A549 (cell line): ENCODE measurements around the gene PRKN. TPM values are rescaled to one million over a fixed set of nuclear protein-coding genes. Genes with fewer than 3 reads are reported as not detected.

Experiments used
- ATAC-seq, 2 experiments: fragments of 200-7000 bp in 1 of 2; fragments of >200 bp in 1 of 2; cut with Nextera tagmentation in 1 of 2; cut with Tn5 transposase in 1 of 2; 3 replicates each; pipeline versions ENCODE4 v1.8.0 to v1.9.1; 2018 to 2020; ENCODE audit warnings: mild to moderate bottlenecking in 1 of 2, moderate library complexity in 1 of 2
- CTCF ChIA-PET: fragments of 300-600 bp; sonication (Branson Sonifier 250); formaldehyde crosslinking; extraction: SDS; loops from one replicate; lab custom pipeline; 2021; ENCODE audit warnings: antibody characterized with exemption, inconsistent platforms; lab: Yijun Ruan, JAX
- POLR2A ChIA-PET: fragments of 350-600 bp; formaldehyde crosslinking; extraction: SDS; loops from one replicate; lab custom pipeline; 2021; ENCODE audit warnings: antibody characterized with exemption, inconsistent platforms; lab: Yijun Ruan, JAX
- DNase-seq, 2 experiments: peaks; one replicate each; pipeline versions ENCODE4 v3.0.0 to v3.0.0-alpha.2; 2011 to 2016; ENCODE audit warnings: low read depth in 1 of 2, low spot score in 1 of 2
- FAIRE-seq: peaks from 2 replicates; lab custom pipeline; 2011; peaks lifted over from hg19 to GRCh38; lab: Jason Lieb, UNC
- H3K27ac ChIP-seq, 2 experiments: fragments of >200 bp; sonication (Bioruptor Twin); formaldehyde crosslinking; 3 replicates each; pipeline ENCODE4 v1.5.1; 2016 to 2017
- H3K4me1 ChIP-seq: fragments of >200 bp; sonication (Bioruptor Twin); formaldehyde crosslinking; 3 replicates; pipeline ENCODE4 v1.6.1; 2016
- H3K4me2 ChIP-seq: fragments of >200 bp; sonication (Bioruptor Twin); formaldehyde crosslinking; 3 replicates; pipeline ENCODE4 v1.6.1; 2016
- H3K4me3 ChIP-seq: fragments of >200 bp; sonication (Bioruptor Twin); formaldehyde crosslinking; 3 replicates; pipeline ENCODE4 v1.5.1; 2016
- H3K9me3 ChIP-seq: fragments of >200 bp; sonication (Bioruptor Twin); formaldehyde crosslinking; 3 replicates; pipeline ENCODE4 v1.6.1; 2016
- CBX8 ChIP-seq: fragments of 200-600 bp; sonication (generic); IDR thresholded peaks from 2 replicates; pipeline ENCODE4 v1.6.1; 2016
- CHD4 ChIP-seq: fragments of 200-600 bp; sonication (generic); IDR thresholded peaks from 2 replicates; pipeline ENCODE4 v1.6.1; 2016; ENCODE audit warnings: antibody characterized with exemption, mild to moderate bottlenecking, borderline replicate concordance
- EHF ChIP-seq: fragments of 250-450 bp; sonication (Bioruptor Pico); IDR thresholded peaks from 2 replicates; pipeline ENCODE4 v1.5.0; 2020; ENCODE audit warnings: mild to moderate bottlenecking
- ELK1 ChIP-seq: fragments of 150-350 bp; IDR thresholded peaks from 2 replicates; pipeline ENCODE4 v1.6.1; 2014; ENCODE audit warnings: low read depth, mild to moderate bottlenecking, low read length
- HES2 ChIP-seq: fragments of >200 bp; sonication (Bioruptor Twin); formaldehyde crosslinking; IDR thresholded peaks from 2 replicates; pipeline ENCODE4 v1.6.1; 2016
- JUNB ChIP-seq: fragments of >200 bp; sonication (Bioruptor Twin); formaldehyde crosslinking; IDR thresholded peaks from 2 replicates; pipeline ENCODE4 v1.6.1; 2016
- MAZ ChIP-seq: fragments of 150-350 bp; IDR thresholded peaks from 2 replicates; pipeline ENCODE4 v1.6.1; 2014; ENCODE audit warnings: antibody characterized with exemption, low read depth, low read length, borderline replicate concordance
- MYC ChIP-seq: IDR thresholded peaks from 2 replicates; pipeline ENCODE4 v1.6.1; 2012; ENCODE audit warnings: mild to moderate bottlenecking, inconsistent platforms, low read length, improper control_type of control experiment, borderline replicate concordance
- POLR2A ChIP-seq: IDR thresholded peaks from 2 replicates; pipeline ENCODE4 v1.6.1; 2012; ENCODE audit warnings: mild to moderate bottlenecking, low read length
- POLR2AphosphoS2 ChIP-seq: conservative IDR thresholded peaks from 2 replicates; pipeline ENCODE4 v1.6.1; 2012; ENCODE audit warnings: low read length, improper control_type of control experiment, inconsistent platforms
- RAD21 ChIP-seq, 2 experiments: fragments of >200 bp in 1 of 2; sonication (Bioruptor Twin) in 1 of 2; formaldehyde crosslinking in 1 of 2; IDR thresholded peaks in 1 of 2; conservative IDR thresholded peaks in 1 of 2; 2 replicates in 1 of 2; 3 replicates in 1 of 2; pipeline ENCODE4 v1.6.1; 2012 to 2018; ENCODE audit warnings: inconsistent platforms in 1 of 2
- RARB ChIP-seq: fragments of 250-450 bp; sonication (Bioruptor Pico); IDR thresholded peaks from 2 replicates; pipeline ENCODE4 v1.8.0; 2021; ENCODE audit warnings: mild to moderate bottlenecking, moderate library complexity
- TFCP2L1 ChIP-seq: fragments of 250-450 bp; sonication (Bioruptor Pico); IDR thresholded peaks from 2 replicates; pipeline ENCODE4 v1.5.0; 2021; ENCODE audit warnings: mild to moderate bottlenecking
- USF2 ChIP-seq: fragments of 450-650 bp; IDR thresholded peaks from 2 replicates; pipeline ENCODE4 v1.6.1; 2014; ENCODE audit warnings: antibody characterized with exemption
- ZC3H11A ChIP-seq: fragments of 450-650 bp; IDR thresholded peaks from 2 replicates; pipeline ENCODE4 v1.6.1; 2014; ENCODE audit warnings: antibody characterized with exemption, mild to moderate bottlenecking
- ZFP36 ChIP-seq: fragments of 450-650 bp; IDR thresholded peaks from 2 replicates; pipeline ENCODE4 v1.6.1; 2014; ENCODE audit warnings: borderline replicate concordance; ENCODE audit not compliant: partially characterized antibody
- ZNF302 ChIP-seq: fragments of 250-450 bp; sonication (Bioruptor Pico); IDR thresholded peaks from 2 replicates; pipeline ENCODE4 v1.9.0; 2021; ENCODE audit warnings: inconsistent platforms, mild to moderate bottlenecking, moderate library complexity
- ZSCAN20 ChIP-seq: fragments of 250-450 bp; sonication (Bioruptor Pico); IDR thresholded peaks from 2 replicates; pipeline ENCODE4 v1.8.0; 2022; ENCODE audit warnings: mild to moderate bottlenecking, moderate library complexity
- WGBS: methylation state at CpG from one replicate; pipeline ENCODE4 v1.1.6; 2017; ENCODE audit errors: missing lambda C conversion rate; 5-methylcytosine and 5-hydroxymethylcytosine counted together
- polyA plus RNA-seq, 4 experiments: library from polyadenylated mRNA; depleted of rRNA in 3 of 4; stranded (reverse); fragments of >200 nt; fragmentation: RNase III in 1 of 4; extraction: RNeasy Plus Mini Kit Qiagen cat#74134 plus additional on column Dnase treatment in 1 of 4; gene quantifications; 2 replicates in 3 of 4; 3 replicates in 1 of 4; pipeline ENCODE4 v1.2.3, GENCODE V29; 2011 to 2017
- TF ChIP-seq, protein P1 (sequence below): fragments of 250-450 bp; sonication (Bioruptor Pico); IDR thresholded peaks from 2 replicates; pipeline ENCODE4 v1.5.0; 2020; ENCODE audit warnings: low read depth, mild to moderate bottlenecking, moderate library complexity
- TF ChIP-seq, protein P2 (sequence below): IDR thresholded peaks from 2 replicates; pipeline ENCODE4 v1.6.1; 2012; ENCODE audit warnings: low read depth, borderline replicate concordance
- TF ChIP-seq, protein P3 (sequence below): IDR thresholded peaks from 2 replicates; pipeline ENCODE4 v1.6.1; 2012
- TF ChIP-seq, protein P4 (sequence below): fragments of 250-450 bp; sonication (Bioruptor Pico); IDR thresholded peaks from 2 replicates; pipeline ENCODE4 v1.5.0; 2021; ENCODE audit warnings: mild to moderate bottlenecking, moderate library complexity, borderline replicate concordance

PRKN gene
- polyA plus RNA-seq, 2 of the 4 experiments (the other 2 are of a cell fraction), result 0.36 to 0.39 TPM

- no peak for ATAC-seq
- H3K4me3 ChIP-seq, result no peak overlapping the region
- no peak for DNase-seq
- TF ChIP-seq ZNF302, result no peak
- TF ChIP-seq MAZ, result no peak
- TF ChIP-seq RARB (CRISPR knock-in tag), result no peak
- TF ChIP-seq USF2, result no peak
- TF ChIP-seq, protein P1, sequence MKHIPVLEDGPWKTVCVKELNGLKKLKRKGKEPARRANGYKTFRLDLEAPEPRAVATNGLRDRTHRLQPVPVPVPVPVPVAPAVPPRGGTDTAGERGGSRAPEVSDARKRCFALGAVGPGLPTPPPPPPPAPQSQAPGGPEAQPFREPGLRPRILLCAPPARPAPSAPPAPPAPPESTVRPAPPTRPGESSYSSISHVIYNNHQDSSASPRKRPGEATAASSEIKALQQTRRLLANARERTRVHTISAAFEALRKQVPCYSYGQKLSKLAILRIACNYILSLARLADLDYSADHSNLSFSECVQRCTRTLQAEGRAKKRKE (CRISPR knock-in tag), result no peak
- no peak for TF ChIP-seq POLR2AphosphoS2
- no peak for TF ChIP-seq CHD4
- no peak for TF ChIP-seq CBX8
- no peak for TF ChIP-seq RAD21 (conservative IDR thresholded peaks at IDR 0.05 in 1 of 2, IDR thresholded peaks at IDR 0.05 in 1 of 2)
- TF ChIP-seq, protein P2, sequence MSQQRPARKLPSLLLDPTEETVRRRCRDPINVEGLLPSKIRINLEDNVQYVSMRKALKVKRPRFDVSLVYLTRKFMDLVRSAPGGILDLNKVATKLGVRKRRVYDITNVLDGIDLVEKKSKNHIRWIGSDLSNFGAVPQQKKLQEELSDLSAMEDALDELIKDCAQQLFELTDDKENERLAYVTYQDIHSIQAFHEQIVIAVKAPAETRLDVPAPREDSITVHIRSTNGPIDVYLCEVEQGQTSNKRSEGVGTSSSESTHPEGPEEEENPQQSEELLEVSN, result no peak
- no peak for TF ChIP-seq JUNB
- TF ChIP-seq, protein P3, sequence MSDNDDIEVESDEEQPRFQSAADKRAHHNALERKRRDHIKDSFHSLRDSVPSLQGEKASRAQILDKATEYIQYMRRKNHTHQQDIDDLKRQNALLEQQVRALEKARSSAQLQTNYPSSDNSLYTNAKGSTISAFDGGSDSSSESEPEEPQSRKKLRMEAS, result no peak
- TF ChIP-seq MYC, result no peak
- no peak for TF ChIP-seq ZC3H11A
- TF ChIP-seq, all 56 proteins: peak for 0
- Histone ChIP-seq H3K9me3 (no peaks in the 10 kb centered on the region), H3K27ac (no peak overlapping the region), H3K4me2 (no peak overlapping the region), H3K4me1 (no peaks in the 10 kb centered on the region)
- ChIA-PET POLR2A (no interaction called here), CTCF (no interaction called here)
- FAIRE-seq, result no peak
- 81% methylated on average over 2 of the region's 2 CpGs for WGBS
Observed at GRCh38 chr6:161948462-161948861, 779.1 kb downstream of the PRKN start.

DNA sequence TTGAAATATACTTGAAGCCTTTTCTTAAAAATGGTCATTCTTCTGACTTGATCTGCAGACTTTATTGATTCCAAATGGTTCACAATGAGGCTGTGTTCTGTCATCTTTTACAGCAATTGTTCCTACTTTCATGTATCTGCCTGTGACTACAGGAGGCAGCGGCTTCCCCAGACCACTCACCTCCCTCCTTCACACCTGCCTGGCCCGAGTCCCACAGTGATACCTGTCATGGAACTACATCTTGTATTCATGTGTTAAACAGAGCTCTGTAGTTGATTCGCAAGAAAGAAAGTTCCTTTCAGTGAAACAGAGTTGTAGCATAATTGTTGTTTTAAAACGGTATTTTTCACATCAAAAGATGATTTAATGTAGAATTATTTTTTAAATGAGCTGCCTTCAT lies 780.2 kb downstream of the PRKN start:
- Histone ChIP-seq H3K9me3 (no peaks in the 10 kb centered on the region), H3K4me1 (no peaks in the 10 kb centered on the region), H3K4me3 (no peak overlapping the region), H3K27ac (no peak overlapping the region), H3K4me2 (no peak overlapping the region)
- DNase-seq (no peak), FAIRE-seq (no peak), ATAC-seq (no peak)
- POLR2A ChIA-PET, result no interaction called here
- CTCF ChIA-PET, result no interaction called here
- TF ChIP-seq ELK1, result no peak
- TF ChIP-seq HES2, result no peak
- TF ChIP-seq, protein P4, sequence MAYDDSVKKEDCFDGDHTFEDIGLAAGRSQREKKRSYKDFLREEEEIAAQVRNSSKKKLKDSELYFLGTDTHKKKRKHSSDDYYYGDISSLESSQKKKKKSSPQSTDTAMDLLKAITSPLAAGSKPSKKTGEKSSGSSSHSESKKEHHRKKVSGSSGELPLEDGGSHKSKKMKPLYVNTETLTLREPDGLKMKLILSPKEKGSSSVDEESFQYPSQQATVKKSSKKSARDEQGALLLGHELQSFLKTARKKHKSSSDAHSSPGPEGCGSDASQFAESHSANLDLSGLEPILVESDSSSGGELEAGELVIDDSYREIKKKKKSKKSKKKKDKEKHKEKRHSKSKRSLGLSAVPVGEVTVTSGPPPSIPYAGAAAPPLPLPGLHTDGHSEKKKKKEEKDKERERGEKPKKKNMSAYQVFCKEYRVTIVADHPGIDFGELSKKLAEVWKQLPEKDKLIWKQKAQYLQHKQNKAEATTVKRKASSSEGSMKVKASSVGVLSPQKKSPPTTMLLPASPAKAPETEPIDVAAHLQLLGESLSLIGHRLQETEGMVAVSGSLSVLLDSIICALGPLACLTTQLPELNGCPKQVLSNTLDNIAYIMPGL (CRISPR knock-in tag), result no peak
- no peak for TF ChIP-seq POLR2A
- TF ChIP-seq ZFP36, result no peak
- TF ChIP-seq, protein P3, result no peak
- TF ChIP-seq ZSCAN20, result no peak
- TF ChIP-seq EHF (CRISPR knock-in tag), result no peak
- TF ChIP-seq ZC3H11A, result no peak
- TF ChIP-seq JUNB, result no peak
- TF ChIP-seq POLR2AphosphoS2, result no peak
- no peak for TF ChIP-seq TFCP2L1 (CRISPR knock-in tag)
- WGBS, result 63% methylated on average over 4 of the region's 4 CpGs
